GM12878 (cell line): ENCODE results near the gene RNF150. TPM values are rescaled to one million over a fixed set of nuclear protein-coding genes. Genes with fewer than 3 reads are reported as not detected.

Experiments used
- ATAC-seq: fragments of 200-7000 bp; cut with Tn5 transposase; 3 replicates; pipeline ENCODE4 v1.9.1; 2020; ENCODE audit warnings: mild to moderate bottlenecking, moderate library complexity
- BruUV-seq: library from RNA; stranded (reverse); fragments of 400-500 nt; replicated peaks from 2 replicates; lab custom pipeline; 2021; lab: Mats Ljungman, UMichigan
- CTCF ChIA-PET: fragments of 300-600 bp; sonication (Branson Sonifier 250); formaldehyde crosslinking; extraction: SDS; loops from one replicate; lab custom pipeline; 2021; ENCODE audit warnings: inconsistent platforms; lab: Yijun Ruan, JAX
- POLR2A ChIA-PET: fragments of 350-600 bp; formaldehyde crosslinking; extraction: SDS; loops from one replicate; lab custom pipeline; 2021; ENCODE audit warnings: inconsistent platforms; lab: Charles Lee
- RAD21 ChIA-PET: fragments of 300-600 bp; sonication (Branson Sonifier 250); formaldehyde crosslinking; loops from one replicate; lab custom pipeline; 2023; ENCODE audit warnings: antibody characterized with exemption; ENCODE audit not compliant: unreplicated experiment; lab: Charles Lee
- SMC1A ChIA-PET: fragments of 300-600 bp; sonication (Branson Sonifier 250); formaldehyde crosslinking; loops from one replicate; lab custom pipeline; 2023; ENCODE audit not compliant: unreplicated experiment, uncharacterized antibody; lab: Charles Lee
- DNase-seq: peaks from one replicate; pipeline ENCODE4 v3.0.0-alpha.2; 2011; ENCODE audit warnings: low read depth, low spot score
- FAIRE-seq: peaks from 3 replicates; lab custom pipeline; 2011; peaks lifted over from hg19 to GRCh38; lab: Jason Lieb, UNC
- H2AFZ ChIP-seq: 2 replicates; pipeline ENCODE4 v1.6.0; 2011; ENCODE audit warnings: low read depth, low read length, control low read depth; ENCODE audit not compliant: control insufficient read depth
- H3K27ac ChIP-seq: 2 replicates; pipeline ENCODE4 v1.5.1; 2011; ENCODE audit warnings: control low read depth; ENCODE audit not compliant: control insufficient read depth, insufficient read depth
- H3K27me3 ChIP-seq, 2 experiments: replicated peaks in 1 of 2; 2 replicates each; pipeline versions ENCODE4 v1.6.0 to v1.6.1; 2011; ENCODE audit warnings: low read length in 1 of 2; ENCODE audit not compliant: control insufficient read depth in 2 of 2, insufficient read depth in 2 of 2
- H3K36me3 ChIP-seq, 2 experiments: 2 replicates each; pipeline ENCODE4 v1.5.1; 2011; ENCODE audit warnings: low read length in 1 of 2; ENCODE audit not compliant: control insufficient read depth in 2 of 2, insufficient read depth in 2 of 2
- H3K4me1 ChIP-seq: 2 replicates; pipeline ENCODE4 v1.6.1; 2011; ENCODE audit warnings: mild to moderate bottlenecking, low read length, moderate library complexity, mixed read lengths; ENCODE audit not compliant: control insufficient read depth, insufficient read depth
- H3K4me2 ChIP-seq: 2 replicates; pipeline ENCODE4 v1.6.0; 2011; ENCODE audit warnings: control low read depth; ENCODE audit not compliant: control insufficient read depth, insufficient read depth
- H3K4me3 ChIP-seq: fragments of 200-600 bp; sonication (generic); 2 replicates; pipeline ENCODE4 v1.5.1; 2016
- H3K79me2 ChIP-seq: 2 replicates; pipeline ENCODE4 v1.6.0; 2011; ENCODE audit warnings: low read length; ENCODE audit not compliant: control insufficient read depth, insufficient read depth
- H3K9ac ChIP-seq: 2 replicates; pipeline ENCODE4 v1.8.0; 2011; ENCODE audit warnings: low read length, control low read depth, mixed read lengths; ENCODE audit not compliant: control insufficient read depth, insufficient read depth
- H3K9me3 ChIP-seq: replicated peaks from 3 replicates; pipeline ENCODE4 v1.5.1; 2011; ENCODE audit warnings: mild to moderate bottlenecking, low read length; ENCODE audit not compliant: control insufficient read depth, insufficient read depth
- H4K20me1 ChIP-seq: 2 replicates; pipeline ENCODE4 v1.6.0; 2011; ENCODE audit not compliant: control insufficient read depth, insufficient read depth
- CHD1 ChIP-seq: IDR thresholded peaks from 2 replicates; pipeline ENCODE4 v1.6.1; 2012; ENCODE audit warnings: low read depth, low read length, improper control_type of control experiment
- CHD4 ChIP-seq: fragments of 200-600 bp; sonication (generic); IDR thresholded peaks from 2 replicates; pipeline ENCODE4 v1.6.1; 2016; ENCODE audit warnings: mild to moderate bottlenecking
- KAT2A ChIP-seq: conservative IDR thresholded peaks from 2 replicates; pipeline ENCODE4 v1.6.1; 2011; ENCODE audit warnings: low read depth, low read length; ENCODE audit not compliant: control insufficient read depth
- MYB ChIP-seq: fragments of 150-350 bp; IDR thresholded peaks from 2 replicates; pipeline ENCODE4 v1.6.1; 2014; ENCODE audit warnings: mild to moderate bottlenecking, low read depth, low read length, borderline replicate concordance
- PBX3 ChIP-seq: IDR thresholded peaks from 2 replicates; pipeline ENCODE4 v1.6.1; 2011; ENCODE audit warnings: mild to moderate bottlenecking, low read depth, low read length, moderate library complexity; ENCODE audit not compliant: insufficient replicate concordance
- POLR2AphosphoS2 ChIP-seq: IDR thresholded peaks from 2 replicates; pipeline ENCODE4 v1.6.1; 2011; ENCODE audit warnings: low read depth, mild to moderate bottlenecking, low read length, improper control_type of control experiment, moderate library complexity
- RCOR1 ChIP-seq: conservative IDR thresholded peaks from 2 replicates; pipeline ENCODE4 v1.6.1; 2012; ENCODE audit warnings: low read depth, low read length, improper control_type of control experiment
- RELA ChIP-seq: fragments of 450-650 bp; IDR thresholded peaks from 2 replicates; pipeline ENCODE4 v1.8.0; 2014; ENCODE audit warnings: borderline replicate concordance; ENCODE audit not compliant: partially characterized antibody
- REST ChIP-seq: IDR thresholded peaks from 2 replicates; pipeline ENCODE4 v1.6.1; 2012; ENCODE audit warnings: mild to moderate bottlenecking, low read depth, low read length
- SP1 ChIP-seq: IDR thresholded peaks from one replicate; pipeline ENCODE4 v1.6.1; 2011; ENCODE audit warnings: low read depth, low read length
- SUZ12 ChIP-seq: fragments of 200-600 bp; sonication (generic); IDR thresholded peaks from one replicate; pipeline ENCODE4 v1.6.1; 2018; ENCODE audit warnings: antibody characterized with exemption, mild to moderate bottlenecking; ENCODE audit not compliant: unreplicated experiment
- TCF3 ChIP-seq: IDR thresholded peaks from 2 replicates; pipeline ENCODE4 v1.6.1; 2012; ENCODE audit warnings: low read depth, mild to moderate bottlenecking, low read length, borderline replicate concordance; ENCODE audit not compliant: insufficient read depth
- TCF7 ChIP-seq: IDR thresholded peaks from 2 replicates; pipeline ENCODE4 v1.6.1; 2014; ENCODE audit warnings: antibody characterized with exemption, borderline replicate concordance
- WGBS: methylation state at CpG from one replicate; pipeline ENCODE4 v1.1.6; 2016; ENCODE audit warnings: low lambda C conversion rate; ENCODE audit not compliant: insufficient replicate concordance, insufficient coverage; ENCODE audit errors: missing lambda C conversion rate; 5-methylcytosine and 5-hydroxymethylcytosine counted together
- in situ Hi-C: fragments of 300-500 bp; cut with MboI; formaldehyde crosslinking; loops from 9 replicates; pipeline ENCODE4 v1.14.3; 2018; ENCODE audit warnings: mixed read lengths
- intact Hi-C: fragments of 100-400 bp; cut with micrococcal nuclease; formaldehyde crosslinking; loops from one replicate; pipeline ENCODE4 v1.14.2; 2022; ENCODE audit not compliant: unreplicated experiment
- polyA plus RNA-seq, 11 experiments: library from polyadenylated mRNA; depleted of rRNA in 4 of 11; unstranded in 6 of 11; stranded (reverse) in 5 of 11; fragments of >200 nt; fragmentation: Nextera tagmentation in 4 of 11; fragmentation: Illumina TruSeq in 1 of 11; extraction: Ambion mirVana in 4 of 11; extraction: Trizol in 1 of 11; gene quantifications; 1 replicate in 1 of 11; 2 replicates in 10 of 11; pipeline versions ENCODE4 v1.2.1 to v1.2.3, GENCODE V29; 2011 to 2016; ENCODE audit warnings: inconsistent platforms in 2 of 11, missing spikeins in 2 of 11, low read depth in 1 of 11
- total RNA-seq, 4 experiments: library from RNA; depleted of rRNA in 3 of 4; stranded (reverse); fragments of >200 nt in 3 of 4; fragmentation: Illumina TruSeq in 1 of 4; extraction: Trizol in 1 of 4; gene quantifications; 2 replicates each; pipeline versions ENCODE4 v1.2.1 to v1.2.3, GENCODE V29; 2013 to 2021
- TF ChIP-seq, protein P1 (sequence below): fragments of 450-650 bp; IDR thresholded peaks from 2 replicates; pipeline ENCODE4 v1.6.1; 2017; ENCODE audit warnings: low read depth, mild to moderate bottlenecking, moderate library complexity
- TF ChIP-seq, protein P2 (sequence below): fragments of 450-650 bp; IDR thresholded peaks from 2 replicates; pipeline ENCODE4 v1.6.1; 2018; ENCODE audit warnings: mild to moderate bottlenecking, low read depth, moderate library complexity; ENCODE audit not compliant: partially characterized antibody

The RNF150 gene
- total and polyA plus RNA-seq, 10 of the 15 experiments (the other 5 are each of a cell fraction or from before 2014, with no cell fraction given), result 0.01 to 2.3 (median 0.04) TPM; not detected in 6

DNA sequence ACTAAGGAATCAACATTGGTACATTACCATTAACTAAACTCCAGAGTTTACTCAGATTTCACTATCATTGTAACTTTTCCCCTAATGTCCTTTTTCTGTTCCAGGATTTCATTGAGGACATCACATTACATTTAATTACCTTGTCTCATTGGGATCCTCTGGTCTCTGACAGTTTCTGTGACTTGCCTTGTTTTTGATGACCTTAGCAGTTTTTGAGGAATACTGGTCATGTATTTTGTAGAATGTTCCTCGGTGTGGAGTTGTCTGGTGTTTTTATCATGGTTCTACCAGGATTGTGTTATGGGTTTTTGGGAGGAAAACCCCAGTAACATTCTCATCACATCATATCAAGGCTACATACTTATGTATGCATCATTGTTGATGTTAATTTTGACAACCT, 281.5 kb downstream of the RNF150 start:
- in situ Hi-C loops, result loop anchor here (5.0 to 10.0 kb wide), 2 partner anchors 237 to 490 kb away; no protein-coding TSS in a partner anchor
- no peaks in the 10 kb centered on the region for H3K79me2 ChIP-seq
- no peaks in the 10 kb centered on the region for H3K9me3 ChIP-seq
- SMC1A ChIA-PET, result interaction anchor here (1.1 to 2.5 kb wide), 5 partner anchors 32 to 492 kb away, joined by 3 to 10 read pairs (median 5); no protein-coding TSS in a partner anchor
- RAD21 ChIA-PET, result interaction anchor here (1.1 to 2.7 kb wide), 4 partner anchors 108 to 521 kb away, joined by 3 to 12 read pairs (median 4); no protein-coding TSS in a partner anchor
- no peak for TF ChIP-seq REST
- TF ChIP-seq TCF3, result no peak
- TF ChIP-seq, protein P1, sequence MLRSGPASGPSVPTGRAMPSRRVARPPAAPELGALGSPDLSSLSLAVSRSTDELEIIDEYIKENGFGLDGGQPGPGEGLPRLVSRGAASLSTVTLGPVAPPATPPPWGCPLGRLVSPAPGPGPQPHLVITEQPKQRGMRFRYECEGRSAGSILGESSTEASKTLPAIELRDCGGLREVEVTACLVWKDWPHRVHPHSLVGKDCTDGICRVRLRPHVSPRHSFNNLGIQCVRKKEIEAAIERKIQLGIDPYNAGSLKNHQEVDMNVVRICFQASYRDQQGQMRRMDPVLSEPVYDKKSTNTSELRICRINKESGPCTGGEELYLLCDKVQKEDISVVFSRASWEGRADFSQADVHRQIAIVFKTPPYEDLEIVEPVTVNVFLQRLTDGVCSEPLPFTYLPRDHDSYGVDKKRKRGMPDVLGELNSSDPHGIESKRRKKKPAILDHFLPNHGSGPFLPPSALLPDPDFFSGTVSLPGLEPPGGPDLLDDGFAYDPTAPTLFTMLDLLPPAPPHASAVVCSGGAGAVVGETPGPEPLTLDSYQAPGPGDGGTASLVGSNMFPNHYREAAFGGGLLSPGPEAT, result no peak
- TF ChIP-seq MYB, result no peak
- TF ChIP-seq CHD1, result no peak
- TF ChIP-seq CHD4, result no peak
- TF ChIP-seq POLR2AphosphoS2, result no peak
- no peak for TF ChIP-seq RCOR1
- no peak for TF ChIP-seq SP1
- TF ChIP-seq TCF7, result no peak
- TF ChIP-seq, protein P2, sequence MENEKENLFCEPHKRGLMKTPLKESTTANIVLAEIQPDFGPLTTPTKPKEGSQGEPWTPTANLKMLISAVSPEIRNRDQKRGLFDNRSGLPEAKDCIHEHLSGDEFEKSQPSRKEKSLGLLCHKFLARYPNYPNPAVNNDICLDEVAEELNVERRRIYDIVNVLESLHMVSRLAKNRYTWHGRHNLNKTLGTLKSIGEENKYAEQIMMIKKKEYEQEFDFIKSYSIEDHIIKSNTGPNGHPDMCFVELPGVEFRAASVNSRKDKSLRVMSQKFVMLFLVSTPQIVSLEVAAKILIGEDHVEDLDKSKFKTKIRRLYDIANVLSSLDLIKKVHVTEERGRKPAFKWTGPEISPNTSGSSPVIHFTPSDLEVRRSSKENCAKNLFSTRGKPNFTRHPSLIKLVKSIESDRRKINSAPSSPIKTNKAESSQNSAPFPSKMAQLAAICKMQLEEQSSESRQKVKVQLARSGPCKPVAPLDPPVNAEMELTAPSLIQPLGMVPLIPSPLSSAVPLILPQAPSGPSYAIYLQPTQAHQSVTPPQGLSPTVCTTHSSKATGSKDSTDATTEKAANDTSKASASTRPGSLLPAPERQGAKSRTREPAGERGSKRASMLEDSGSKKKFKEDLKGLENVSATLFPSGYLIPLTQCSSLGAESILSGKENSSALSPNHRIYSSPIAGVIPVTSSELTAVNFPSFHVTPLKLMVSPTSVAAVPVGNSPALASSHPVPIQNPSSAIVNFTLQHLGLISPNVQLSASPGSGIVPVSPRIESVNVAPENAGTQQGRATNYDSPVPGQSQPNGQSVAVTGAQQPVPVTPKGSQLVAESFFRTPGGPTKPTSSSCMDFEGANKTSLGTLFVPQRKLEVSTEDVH, result no peak
- TF ChIP-seq SUZ12, result no peak
- TF ChIP-seq KAT2A, result no peak
- no peak for TF ChIP-seq RELA
- TF ChIP-seq PBX3, result no peak
- H3K4me3 ChIP-seq, result no peak overlapping the region
- H3K27ac ChIP-seq, result no peak overlapping the region
- POLR2A ChIA-PET, result no interaction called here
- CTCF ChIA-PET, result interaction anchor here (0.7 to 2.8 kb wide), 14 partner anchors 9 to 1233 kb away, joined by 3 to 31 read pairs (median 4); partner anchors contain the start of gene ELMOD2
- H3K4me1 ChIP-seq, result no peaks in the 10 kb centered on the region
- no peak for DNase-seq
- intact Hi-C loops, result loop anchor here (1.0 to 5.0 kb wide), 7 partner anchors 61 to 492 kb away; partner anchors contain the start of genes CLGN and ELMOD2
- H3K36me3 ChIP-seq, result no peaks in the 10 kb centered on the region
- FAIRE-seq, result no peak
- 35% methylated on average over 1 of the region's 1 CpG for WGBS
- ATAC-seq, result no peak
- H2AFZ ChIP-seq, result no peak overlapping the region
- BruUV-seq, result no TSS peak
- no peaks in the 10 kb centered on the region for H4K20me1 ChIP-seq
- H3K27me3 ChIP-seq, result no peaks in the 10 kb centered on the region
- no peak overlapping the region for H3K9ac ChIP-seq
- H3K4me2 ChIP-seq, result no peak overlapping the region
